H1 (cell line): ENCODE results near the gene CHRNA1. TPM values are rescaled to one million over a fixed set of nuclear protein-coding genes. Genes with fewer than 3 reads are reported as not detected.

Experiments used
- CTCF ChIA-PET: fragments of 300-600 bp; sonication (Branson Sonifier 250); formaldehyde crosslinking; loops from one replicate; lab custom pipeline; 2021; ENCODE audit not compliant: partially characterized antibody; lab: Charles Lee
- POLR2A ChIA-PET: fragments of 300-600 bp; sonication (Branson Sonifier 250); formaldehyde crosslinking; loops from one replicate; lab custom pipeline; 2021; ENCODE audit warnings: inconsistent platforms; ENCODE audit not compliant: partially characterized antibody; lab: Charles Lee
- DNase-seq, 2 experiments: peaks; one replicate each; pipeline versions ENCODE4 v3.0.0 to v3.0.0-alpha.2; 2010 to 2022; ENCODE audit warnings: low spot score in 2 of 2, low read depth in 1 of 2, mixed read lengths in 1 of 2
- FAIRE-seq: peaks from 2 replicates; lab custom pipeline; 2011; peaks lifted over from hg19 to GRCh38; lab: Jason Lieb, UNC
- H2AFZ ChIP-seq: 2 replicates; pipeline ENCODE4 v1.8.1; 2012; ENCODE audit warnings: low read length, inconsistent platforms
- H2AK5ac ChIP-seq: 2 replicates; pipeline ENCODE4 v1.6.1; 2013; ENCODE audit warnings: low read depth, low read length
- H2BK120ac ChIP-seq: replicated peaks from 2 replicates; pipeline ENCODE3; 2013; ENCODE audit warnings: low read depth, low read length, inconsistent platforms
- H2BK12ac ChIP-seq: 2 replicates; pipeline ENCODE4 v1.6.1; 2013; ENCODE audit warnings: low read depth, low read length
- H2BK15ac ChIP-seq: 2 replicates; pipeline ENCODE4 v1.6.1; 2013; ENCODE audit warnings: low read length
- H2BK20ac ChIP-seq: 2 replicates; pipeline ENCODE4 v1.6.1; 2013; ENCODE audit warnings: low read length
- H2BK5ac ChIP-seq: 2 replicates; pipeline ENCODE4 v1.6.1; 2013; ENCODE audit warnings: low read depth, low read length
- H3K14ac ChIP-seq: 2 replicates; pipeline ENCODE4 v1.6.1; 2013; ENCODE audit warnings: inconsistent platforms; ENCODE audit not compliant: insufficient read length
- H3K18ac ChIP-seq: 2 replicates; pipeline ENCODE4 v1.6.1; 2013; ENCODE audit warnings: low read length; ENCODE audit errors: extremely low read depth
- H3K23ac ChIP-seq: 2 replicates; pipeline ENCODE4 v1.6.1; 2013; ENCODE audit warnings: inconsistent platforms; ENCODE audit not compliant: insufficient read length
- H3K23me2 ChIP-seq: 2 replicates; pipeline ENCODE4 v1.6.1; 2013; ENCODE audit warnings: low read depth, low read length
- H3K27ac ChIP-seq: 2 replicates; pipeline ENCODE4 v1.6.1; 2011; ENCODE audit warnings: low read depth, low read length, inconsistent platforms
- H3K27me3 ChIP-seq, 4 experiments: replicated peaks in 1 of 4; 1 replicate in 1 of 4; 2 replicates in 3 of 4; pipeline versions ENCODE4 v1.6.1 to v1.8.1; 2011 to 2013; ENCODE audit warnings: low read length in 3 of 4, mild to moderate bottlenecking in 3 of 4, inconsistent platforms in 2 of 4, mixed read lengths in 2 of 4, moderate library complexity in 1 of 4; ENCODE audit not compliant: control insufficient read depth in 3 of 4, insufficient read depth in 3 of 4; ENCODE audit errors: extremely low read depth in 1 of 4
- H3K36me3 ChIP-seq, 4 experiments: 2 replicates each; pipeline versions ENCODE4 v1.6.1 to v1.8.1; 2011 to 2013; ENCODE audit warnings: mild to moderate bottlenecking in 4 of 4, low read length in 3 of 4, moderate library complexity in 2 of 4, control low read depth in 1 of 4, inconsistent platforms in 1 of 4; ENCODE audit not compliant: insufficient read depth in 4 of 4, control insufficient read depth in 2 of 4
- H3K4ac ChIP-seq: replicated peaks from 2 replicates; pipeline ENCODE3; 2013; ENCODE audit warnings: low read length, low read depth, mixed read lengths, inconsistent platforms; ENCODE audit not compliant: insufficient read length
- H3K4me1 ChIP-seq, 4 experiments: replicated peaks in 1 of 4; 1 replicate in 1 of 4; 2 replicates in 3 of 4; pipeline versions ENCODE4 v1.6.1 to v1.8.1; 2011 to 2013; ENCODE audit warnings: low read length in 3 of 4, inconsistent platforms in 2 of 4, mixed read lengths in 1 of 4; ENCODE audit not compliant: insufficient read depth in 4 of 4, control insufficient read depth in 3 of 4
- H3K4me2 ChIP-seq, 2 experiments: 2 replicates each; pipeline versions ENCODE4 v1.6.1 to v1.8.1; 2011 to 2013; ENCODE audit warnings: low read depth in 2 of 2, low read length in 2 of 2, control low read depth in 1 of 2, inconsistent platforms in 1 of 2, mild to moderate bottlenecking in 1 of 2; ENCODE audit not compliant: insufficient read depth in 1 of 2
- H3K4me3 ChIP-seq, 4 experiments: fragments of 200-600, 300-600 bp in 1 of 4; sonication (generic), shearing (Covaris generic), sonication (Bioruptor Twin) in 1 of 4; 2 replicates each; pipeline versions ENCODE4 v1.5.1 to v1.8.1; 2011 to 2016; ENCODE audit warnings: low read length in 4 of 4, low read depth in 3 of 4, control low read depth in 2 of 4, inconsistent platforms in 2 of 4, mild to moderate bottlenecking in 2 of 4, mixed read lengths in 1 of 4, moderate library complexity in 1 of 4; ENCODE audit not compliant: insufficient read depth in 2 of 4; ENCODE audit errors: extremely low read depth in 1 of 4
- H3K56ac ChIP-seq: replicated peaks from 2 replicates; pipeline ENCODE3; 2013; ENCODE audit warnings: low read depth, mild to moderate bottlenecking, mixed read lengths, low read length, inconsistent platforms; ENCODE audit not compliant: insufficient read length
- H3K79me1 ChIP-seq: 2 replicates; pipeline ENCODE4 v1.6.1; 2013; ENCODE audit warnings: low read depth, low read length, control low read depth
- H3K79me2 ChIP-seq, 2 experiments: 2 replicates each; pipeline versions ENCODE4 v1.6.1 to v1.8.1; 2012 to 2013; ENCODE audit warnings: low read length in 2 of 2, mild to moderate bottlenecking in 2 of 2, inconsistent platforms in 1 of 2; ENCODE audit not compliant: insufficient read depth in 2 of 2, control insufficient read depth in 1 of 2
- H3K9ac ChIP-seq, 4 experiments: replicated peaks in 1 of 4; 1 replicate in 1 of 4; 2 replicates in 3 of 4; pipeline versions ENCODE4 v1.6.1 to v1.8.1; 2011 to 2013; ENCODE audit warnings: low read depth in 3 of 4, low read length in 3 of 4, control low read depth in 2 of 4, mild to moderate bottlenecking in 2 of 4, moderate library complexity in 2 of 4, inconsistent platforms in 1 of 4; ENCODE audit errors: extremely low read depth in 1 of 4
- H3K9me3 ChIP-seq, 2 experiments: 2 replicates each; pipeline versions ENCODE4 v1.6.1 to v1.8.1; 2012 to 2013; ENCODE audit warnings: mild to moderate bottlenecking in 2 of 2, moderate library complexity in 2 of 2, control low read depth in 1 of 2, inconsistent platforms in 1 of 2, low read depth in 1 of 2, low read length in 1 of 2, mixed read lengths in 1 of 2; ENCODE audit not compliant: insufficient read depth in 2 of 2
- H4K20me1 ChIP-seq, 2 experiments: replicated peaks in 1 of 2; 2 replicates each; pipeline versions ENCODE3 to v1.8.1; 2011 to 2013; ENCODE audit warnings: inconsistent platforms in 2 of 2, low read length in 2 of 2, mild to moderate bottlenecking in 1 of 2; ENCODE audit not compliant: insufficient read depth in 2 of 2, control insufficient read depth in 1 of 2
- H4K5ac ChIP-seq: 2 replicates; pipeline ENCODE4 v1.6.1; 2013; ENCODE audit warnings: low read length, low read depth, mixed read lengths, inconsistent platforms; ENCODE audit not compliant: insufficient read length
- H4K8ac ChIP-seq: 2 replicates; pipeline ENCODE4 v1.8.0; 2013; ENCODE audit warnings: mild to moderate bottlenecking, moderate library complexity, low read length, inconsistent platforms; ENCODE audit not compliant: insufficient read depth; ENCODE audit errors: extremely low read depth
- H4K91ac ChIP-seq: replicated peaks from 2 replicates; pipeline ENCODE3; 2013; ENCODE audit warnings: low read length, mixed read lengths, inconsistent platforms; ENCODE audit not compliant: insufficient read length
- ASH2L ChIP-seq: fragments of 200-600, 300-600 bp; sonication (generic); IDR thresholded peaks from one replicate; pipeline ENCODE4 v1.7.1; 2017; ENCODE audit warnings: low read length
- CHD1 ChIP-seq: IDR thresholded peaks from 2 replicates; pipeline ENCODE4 v1.6.1; 2012; ENCODE audit warnings: low read depth, low read length, improper control_type of control experiment
- WGBS, 2 experiments: shearing (Covaris generic) in 1 of 2; methylation state at CpG; one replicate each; pipeline versions ENCODE4 v1.1.6 to v1.1.7; 2013 to 2015; ENCODE audit warnings: low lambda C conversion rate in 2 of 2, mixed read lengths in 2 of 2, inconsistent platforms in 1 of 2, low coverage in 1 of 2, missing lambda C conversion rate in 1 of 2; ENCODE audit not compliant: insufficient replicate concordance in 2 of 2, insufficient coverage in 1 of 2, insufficient read length in 1 of 2; ENCODE audit errors: extremely low coverage in 1 of 2, missing lambda C conversion rate in 1 of 2; 5-methylcytosine and 5-hydroxymethylcytosine counted together
- polyA plus RNA-seq, 7 experiments: library from polyadenylated mRNA; depleted of rRNA in 3 of 7; stranded (reverse) in 5 of 7; unstranded in 2 of 7; fragments of >200 nt in 5 of 7; fragments of 200-250 nt in 2 of 7; gene quantifications; 1 replicate in 5 of 7; 2 replicates in 1 of 7; 4 replicates in 1 of 7; pipeline versions ENCODE4 v1.2.1 to v1.2.3, GENCODE V29; 2011 to 2013; ENCODE audit warnings: missing spikeins in 2 of 7, mixed read lengths in 2 of 7
- total RNA-seq: library from RNA; stranded (reverse); fragmentation: NEBNext Ultra II Directional; extraction: Animal tissue kit (Norgen Biotek cat#: 25700); gene quantifications from 2 replicates; pipeline ENCODE4 v1.2.1, GENCODE V29; 2021

CHRNA1 gene
- total and polyA plus RNA-seq, 2 of the 8 experiments (the other 6 are each of a cell fraction or from before 2014, with no cell fraction given): 0.11 to 0.15 TPM

DNA sequence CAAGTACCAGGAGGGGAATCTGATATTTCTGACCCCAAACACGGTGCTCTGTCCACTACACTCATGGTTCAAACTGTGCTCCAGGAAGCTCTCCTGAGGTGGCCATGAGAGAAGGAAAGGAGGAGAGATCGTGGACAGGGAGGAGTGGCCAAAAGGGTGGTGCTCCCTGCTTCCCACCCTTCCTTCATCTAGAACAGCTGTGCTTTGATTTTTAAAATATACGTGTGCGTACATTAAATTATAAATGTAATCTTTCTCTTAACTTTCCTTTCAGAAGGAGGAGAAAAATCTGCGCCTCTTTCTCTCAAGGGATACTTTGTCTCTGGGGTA, 8.2 kb upstream of the CHRNA1 start:
- WGBS, 2 experiments: 72% methylated on average over 5 of the region's 5 CpGs; no CpG with 5 or more reads in 1 of the 2 experiments

More for the DNA sequence above, 8.2 kb upstream of the CHRNA1 start:
- peak overlapping the region; percentile 87 for H4K5ac ChIP-seq
- H3K4me2 ChIP-seq: peak overlapping the region; percentile 16 to 34; a peak in 3 of 4 replicates
- peak overlapping the region; percentile 92 for H3K4ac ChIP-seq
- no peak for DNase-seq
- H2BK15ac ChIP-seq: no peak overlapping the region
- H2AK5ac ChIP-seq: peak overlapping the region; percentile 95
- FAIRE-seq: no peak
- H3K79me2 ChIP-seq: no peaks in the 10 kb centered on the region
- peak overlapping the region; percentile 84 for H2BK120ac ChIP-seq
- no peaks in the 10 kb centered on the region for H3K23me2 ChIP-seq
- H2BK20ac ChIP-seq: peak overlapping the region; percentile 100; the same call in 1 of the 2 replicates
- H3K18ac ChIP-seq: peak overlapping the region; percentile 86
- H3K56ac ChIP-seq: peak overlapping the region; percentile 36
- TF ChIP-seq CHD1 (no peak), ASH2L (no peak)
- H3K27ac ChIP-seq: peak overlapping the region; percentile 80
- peak overlapping the region; percentile 58; the same call in 1 of the 2 replicates for H4K8ac ChIP-seq
- H4K91ac ChIP-seq: peak overlapping the region; percentile 99
- peaks cover 11 to 24% (median 13%) of the 10 kb centered on the region in 4 experiments for H3K4me1 ChIP-seq
- H2BK12ac ChIP-seq: peak overlapping the region; percentile 98
- H3K23ac ChIP-seq: peak overlapping the region; percentile 10
- no peak overlapping the region for H3K4me3 ChIP-seq
- no peak overlapping the region for H3K14ac ChIP-seq
- H3K9ac ChIP-seq: peak overlapping the region in 2 of 4 experiments; percentile 15 to 52; a peak in 4 of 7 replicates
- no peaks in the 10 kb centered on the region for H4K20me1 ChIP-seq
- H3K9me3 ChIP-seq: no peaks in the 10 kb centered on the region
- no peak overlapping the region for H2AFZ ChIP-seq
- H3K27me3 ChIP-seq: no peaks in the 10 kb centered on the region
- CTCF ChIA-PET: interaction anchor here (0.9 to 12.2 kb wide), 30 partner anchors 8 to 291 kb away, joined by 3 to 249 read pairs (median 7); partner anchors contain the start of genes CHN1 and CHRNA1
- peak overlapping the region; percentile 99 for H2BK5ac ChIP-seq
- no peaks in the 10 kb centered on the region for H3K79me1 ChIP-seq
- POLR2A ChIA-PET: interaction anchor here (0.6 to 3.8 kb wide), 14 partner anchors 8 to 233 kb away, joined by 3 to 39 read pairs (median 6); partner anchors contain the start of gene CHN1
- H3K36me3 ChIP-seq: no peaks in the 10 kb centered on the region
